ENCODE data around the gene SPECC1.

The SPECC1 gene

DNA sequence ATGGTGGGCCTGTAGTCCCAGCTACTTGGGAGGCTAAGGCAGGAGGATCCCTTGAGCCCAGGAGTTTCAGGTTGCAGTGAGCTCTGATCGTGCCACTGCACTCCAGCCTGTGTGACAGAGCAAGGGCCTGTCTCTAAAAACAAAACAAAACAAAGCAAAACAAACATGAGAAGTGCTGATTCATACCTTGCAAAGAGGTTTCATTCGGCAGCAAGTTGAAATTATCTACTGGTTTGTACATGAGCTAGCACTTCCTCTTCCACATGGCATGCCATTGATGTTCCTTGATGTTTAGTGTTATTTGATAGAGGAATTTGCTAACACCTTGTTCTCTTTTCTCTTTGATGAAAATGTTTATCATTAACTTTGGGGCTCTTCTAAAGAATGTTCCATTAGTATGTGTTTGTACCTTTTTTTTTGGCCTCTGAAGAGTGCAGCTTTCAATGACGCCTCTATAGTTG, 50.6 kb downstream of the SPECC1 start:
- no peak overlapping the region for H2BK15ac ChIP-seq (ENCODE audit: low read depth, poor library complexity, severe bottlenecking)
- peaks cover 0 to 4% of the 10 kb centered on the region in 2 experiments for H3K27me3 ChIP-seq (ENCODE audit: control insufficient read depth in 1 of 2, insufficient read depth in 1 of 2, low read length in 2 of 2)
- H2BK5ac ChIP-seq (ENCODE audit: low read depth, low read length, poor library complexity, severe bottlenecking), result no peak overlapping the region
- no peak overlapping the region for H2AFZ ChIP-seq (ENCODE audit: low read depth, low read length)
- no peak overlapping the region for H2BK120ac ChIP-seq (ENCODE audit: low read depth, low read length)
- no peak overlapping the region for H2BK12ac ChIP-seq (ENCODE audit: low read length in 2 of 2)
- H3K14ac ChIP-seq (ENCODE audit: low read length in 2 of 2), result no peak overlapping the region
- no peak overlapping the region for H3K4me2 ChIP-seq (ENCODE audit: low read length, poor library complexity, severe bottlenecking)
- H3K79me1 ChIP-seq (replicated peaks; ENCODE audit: low read length, poor library complexity, severe bottlenecking), result no peaks in the 10 kb centered on the region
- peaks cover 2% of the 10 kb centered on the region for H3K4me1 ChIP-seq (ENCODE audit: control insufficient read depth, insufficient read depth, low read depth, low read length)
- H3K36me3 ChIP-seq (ENCODE audit: control insufficient read depth in 1 of 2, insufficient read depth in 2 of 2, low read depth in 1 of 2, low read length in 2 of 2), result no peaks in the 10 kb centered on the region
- H2AK5ac ChIP-seq (ENCODE audit: low read length, severe bottlenecking), result no peak overlapping the region
- H3K9ac ChIP-seq (ENCODE audit: low read length), result no peak overlapping the region
- no peak overlapping the region for H3K18ac ChIP-seq (ENCODE audit: low read depth in 1 of 2, low read length in 2 of 2)
- 70% methylated on average over 2 of the region's 3 CpGs for WGBS
- H4K8ac ChIP-seq (ENCODE audit: low read length), result no peak overlapping the region
- no peak overlapping the region for H3K23ac ChIP-seq (ENCODE audit: low read length in 2 of 2)
- peak; percentile 26 for DNase-seq
- no peak overlapping the region for H4K91ac ChIP-seq (ENCODE audit: low read length)
- H3K4me3 ChIP-seq (ENCODE audit: insufficient read depth in 1 of 2, low read depth in 1 of 2, low read length in 2 of 2), result no peak overlapping the region
- no peak overlapping the region for H3K27ac ChIP-seq (ENCODE audit: low read length, poor library complexity, severe bottlenecking)
- H3K4ac ChIP-seq (ENCODE audit: low read depth in 1 of 2, low read length in 2 of 2), result no peak overlapping the region
- no peaks in the 10 kb centered on the region for H3K9me3 ChIP-seq (ENCODE audit: control insufficient read depth, low read length)

DNA sequence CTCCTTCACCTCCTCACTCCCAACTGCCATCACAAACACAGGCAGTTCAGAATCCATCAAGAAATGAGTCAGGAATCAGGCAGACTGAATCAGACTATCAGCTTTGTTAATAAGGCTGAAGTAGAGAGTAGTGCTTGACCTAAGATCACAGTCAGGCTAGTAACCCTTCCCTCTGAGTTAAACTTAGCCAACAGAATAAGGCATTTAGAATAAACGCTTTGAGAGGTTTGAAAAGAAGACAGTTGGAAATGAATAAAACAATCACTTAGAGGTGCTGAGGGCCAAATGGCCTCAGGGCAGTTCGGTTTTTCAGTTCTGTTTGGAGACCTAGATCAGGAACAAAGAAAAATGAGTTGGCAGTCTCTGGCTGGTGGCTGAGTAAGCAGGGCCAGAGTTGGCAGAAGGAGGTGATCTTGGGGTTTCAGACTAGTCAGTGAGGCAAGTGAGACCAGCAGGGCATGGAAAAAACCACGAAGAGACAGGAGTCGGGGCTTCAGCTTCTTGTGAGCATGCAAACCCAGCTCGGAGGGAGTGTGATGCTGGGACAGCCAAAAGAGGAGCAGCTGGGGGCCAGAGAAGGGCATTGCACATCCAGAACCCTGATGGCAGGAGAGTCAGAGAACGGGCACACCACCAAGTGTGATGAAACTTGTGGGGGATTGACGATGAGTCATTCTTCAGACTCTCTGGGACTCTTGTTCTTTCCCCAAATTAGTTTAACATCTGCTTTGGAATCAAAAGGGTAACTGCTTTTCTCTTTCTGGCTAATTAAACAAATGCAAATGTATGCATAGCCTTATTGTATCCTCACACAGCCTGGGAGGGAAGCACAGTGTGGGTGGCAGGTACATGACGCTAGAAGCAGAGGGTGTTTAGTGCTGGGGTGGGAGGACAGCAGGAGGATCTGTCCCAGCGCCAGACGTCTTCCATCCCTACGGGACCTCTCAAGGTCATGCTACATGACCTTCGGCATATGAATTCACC, 54.8 kb downstream of the SPECC1 start:
- Histone ChIP-seq H3K4me3 (ENCODE audit: insufficient read depth in 1 of 2, low read depth in 1 of 2, low read length in 2 of 2) (peak overlapping the region in 1 of 2 experiments; percentile 51), H3K18ac (ENCODE audit: low read depth in 1 of 2, low read length in 2 of 2) (no peak overlapping the region), H3K14ac (ENCODE audit: low read length in 2 of 2) (no peak overlapping the region), H4K8ac (ENCODE audit: low read length) (no peak overlapping the region), H3K27me3 (ENCODE audit: control insufficient read depth in 1 of 2, insufficient read depth in 1 of 2, low read length in 2 of 2) (no peaks in the 10 kb centered on the region), H2BK5ac (ENCODE audit: low read depth, low read length, poor library complexity, severe bottlenecking) (no peak overlapping the region), H3K4me1 (ENCODE audit: control insufficient read depth, insufficient read depth, low read depth, low read length) (peaks cover 4% of the 10 kb centered on the region), H2AFZ (ENCODE audit: low read depth, low read length) (no peak overlapping the region), H3K4me2 (ENCODE audit: low read length, poor library complexity, severe bottlenecking) (no peak overlapping the region), H3K9me3 (ENCODE audit: control insufficient read depth, low read length) (no peaks in the 10 kb centered on the region), H3K23ac (ENCODE audit: low read length in 2 of 2) (no peak overlapping the region), H2BK15ac (ENCODE audit: low read depth, poor library complexity, severe bottlenecking) (no peak overlapping the region), H2BK12ac (ENCODE audit: low read length in 2 of 2) (no peak overlapping the region), H3K9ac (ENCODE audit: low read length) (peak overlapping the region; percentile 82), H4K91ac (ENCODE audit: low read length) (peak overlapping the region; percentile 70), H3K4ac (ENCODE audit: low read depth in 1 of 2, low read length in 2 of 2) (no peak overlapping the region), H2BK120ac (ENCODE audit: low read depth, low read length) (no peak overlapping the region), H3K36me3 (ENCODE audit: control insufficient read depth in 1 of 2, insufficient read depth in 2 of 2, low read depth in 1 of 2, low read length in 2 of 2) (no peaks in the 10 kb centered on the region), H3K79me1 (replicated peaks; ENCODE audit: low read length, poor library complexity, severe bottlenecking) (no peaks in the 10 kb centered on the region), H3K27ac (ENCODE audit: low read length, poor library complexity, severe bottlenecking) (peak overlapping the region; percentile 27), H2AK5ac (ENCODE audit: low read length, severe bottlenecking) (no peak overlapping the region)
- DNase-seq, result peak; percentile 53
- 75% methylated on average over 12 of the region's 12 CpGs for WGBS

DNA sequence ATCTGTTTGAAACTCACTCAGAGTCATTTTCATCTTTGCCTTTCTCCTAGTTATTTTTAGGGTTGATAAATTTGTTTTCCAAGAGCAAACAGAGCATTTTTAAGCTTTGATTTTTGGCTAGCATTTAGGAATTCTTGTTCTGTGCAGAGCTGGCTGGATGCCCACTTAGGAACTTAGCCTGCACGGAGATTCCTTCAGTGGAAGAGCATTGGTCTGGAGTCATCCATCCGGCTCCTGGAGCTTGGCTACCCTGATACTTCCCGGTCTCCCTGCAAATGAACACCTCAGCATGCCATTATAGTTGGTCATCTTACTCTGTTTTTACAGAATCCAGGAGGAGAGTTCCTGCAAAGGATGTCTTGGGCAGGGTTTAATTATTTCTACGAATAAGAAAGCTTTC, 57.1 kb downstream of the SPECC1 start:
- H3K18ac ChIP-seq (ENCODE audit: low read depth in 1 of 2, low read length in 2 of 2), result no peak overlapping the region
- H3K27ac ChIP-seq (ENCODE audit: low read length, poor library complexity, severe bottlenecking), result no peak overlapping the region
- no peak overlapping the region for H2BK5ac ChIP-seq (ENCODE audit: low read depth, low read length, poor library complexity, severe bottlenecking)
- no peak overlapping the region for H2BK120ac ChIP-seq (ENCODE audit: low read depth, low read length)
- H3K14ac ChIP-seq (ENCODE audit: low read length in 2 of 2), result no peak overlapping the region
- no peak overlapping the region for H3K4me3 ChIP-seq (ENCODE audit: insufficient read depth in 1 of 2, low read depth in 1 of 2, low read length in 2 of 2)
- no peaks in the 10 kb centered on the region for H3K79me1 ChIP-seq (replicated peaks; ENCODE audit: low read length, poor library complexity, severe bottlenecking)
- no peak overlapping the region for H2AK5ac ChIP-seq (ENCODE audit: low read length, severe bottlenecking)
- H3K4me1 ChIP-seq (ENCODE audit: control insufficient read depth, insufficient read depth, low read depth, low read length), result peaks cover 4% of the 10 kb centered on the region
- no peak overlapping the region for H4K91ac ChIP-seq (ENCODE audit: low read length)
- no peak overlapping the region for H3K23ac ChIP-seq (ENCODE audit: low read length in 2 of 2)
- no peaks in the 10 kb centered on the region for H3K27me3 ChIP-seq (ENCODE audit: control insufficient read depth in 1 of 2, insufficient read depth in 1 of 2, low read length in 2 of 2)
- H3K4ac ChIP-seq (ENCODE audit: low read depth in 1 of 2, low read length in 2 of 2), result no peak overlapping the region
- H2AFZ ChIP-seq (ENCODE audit: low read depth, low read length), result no peak overlapping the region
- WGBS, result 91% methylated on average over 3 of the region's 4 CpGs
- no peak overlapping the region for H2BK12ac ChIP-seq (ENCODE audit: low read length in 2 of 2)
- H2BK15ac ChIP-seq (ENCODE audit: low read depth, poor library complexity, severe bottlenecking), result no peak overlapping the region
- no peaks in the 10 kb centered on the region for H3K36me3 ChIP-seq (ENCODE audit: control insufficient read depth in 1 of 2, insufficient read depth in 2 of 2, low read depth in 1 of 2, low read length in 2 of 2)
- H3K4me2 ChIP-seq (ENCODE audit: low read length, poor library complexity, severe bottlenecking), result no peak overlapping the region
- no peak overlapping the region for H4K8ac ChIP-seq (ENCODE audit: low read length)
- no peaks in the 10 kb centered on the region for H3K9me3 ChIP-seq (ENCODE audit: control insufficient read depth, low read length)
- peak overlapping the region; percentile 21 for H3K9ac ChIP-seq (ENCODE audit: low read length)
- DNase-seq, result no peak

DNA sequence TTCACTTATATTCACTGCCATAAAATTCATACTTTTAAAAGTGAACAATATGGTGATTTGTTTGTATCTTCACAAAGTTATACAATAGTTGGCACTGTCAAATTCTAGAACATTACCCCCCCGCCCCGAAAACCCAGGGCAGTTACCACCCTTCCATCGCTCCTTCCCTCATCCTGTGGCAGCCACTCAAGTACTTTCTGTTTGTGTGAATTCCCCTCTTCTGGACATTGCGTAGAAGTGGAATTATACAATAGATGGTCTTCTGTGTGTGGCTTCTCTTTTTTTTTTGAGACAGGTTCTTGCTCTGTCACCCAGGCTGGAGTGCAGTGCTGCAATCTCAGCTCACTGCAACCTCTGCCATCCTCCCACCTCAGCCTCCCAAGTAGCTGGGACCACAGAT, 58.6 kb downstream of the SPECC1 start:
- Histone ChIP-seq H3K4me1 (ENCODE audit: control insufficient read depth, insufficient read depth, low read depth, low read length) (peaks cover 6% of the 10 kb centered on the region), H2AFZ (ENCODE audit: low read depth, low read length) (no peak overlapping the region), H3K4me3 (ENCODE audit: insufficient read depth in 1 of 2, low read depth in 1 of 2, low read length in 2 of 2) (no peak overlapping the region), H2BK5ac (ENCODE audit: low read depth, low read length, poor library complexity, severe bottlenecking) (no peak overlapping the region), H3K27me3 (ENCODE audit: control insufficient read depth in 1 of 2, insufficient read depth in 1 of 2, low read length in 2 of 2) (peaks cover 0 to 8% of the 10 kb centered on the region in 2 experiments), H2BK120ac (ENCODE audit: low read depth, low read length) (no peak overlapping the region), H3K14ac (ENCODE audit: low read length in 2 of 2) (no peak overlapping the region), H3K27ac (ENCODE audit: low read length, poor library complexity, severe bottlenecking) (no peak overlapping the region), H3K9me3 (ENCODE audit: control insufficient read depth, low read length) (no peaks in the 10 kb centered on the region), H3K23ac (ENCODE audit: low read length in 2 of 2) (no peak overlapping the region), H4K8ac (ENCODE audit: low read length) (no peak overlapping the region), H2BK12ac (ENCODE audit: low read length in 2 of 2) (no peak overlapping the region), H2AK5ac (ENCODE audit: low read length, severe bottlenecking) (no peak overlapping the region), H3K18ac (ENCODE audit: low read depth in 1 of 2, low read length in 2 of 2) (no peak overlapping the region), H3K9ac (ENCODE audit: low read length) (no peak overlapping the region), H3K79me1 (replicated peaks; ENCODE audit: low read length, poor library complexity, severe bottlenecking) (no peaks in the 10 kb centered on the region), H2BK15ac (ENCODE audit: low read depth, poor library complexity, severe bottlenecking) (no peak overlapping the region), H3K4ac (ENCODE audit: low read depth in 1 of 2, low read length in 2 of 2) (no peak overlapping the region), H3K36me3 (ENCODE audit: control insufficient read depth in 1 of 2, insufficient read depth in 2 of 2, low read depth in 1 of 2, low read length in 2 of 2) (no peaks in the 10 kb centered on the region), H4K91ac (ENCODE audit: low read length) (no peak overlapping the region), H3K4me2 (ENCODE audit: low read length, poor library complexity, severe bottlenecking) (no peak overlapping the region)
- WGBS, result 95% methylated on average over 3 of the region's 4 CpGs
- no peak for DNase-seq

Measured in mesenchymal stem cell (in vitro differentiated cells and primary cell).